ENCODE results near the gene GRIN3A.
A peak's percentile ranks its signal among the peaks of the same experiment; 100 is the strongest.

GRIN3A gene

DNA sequence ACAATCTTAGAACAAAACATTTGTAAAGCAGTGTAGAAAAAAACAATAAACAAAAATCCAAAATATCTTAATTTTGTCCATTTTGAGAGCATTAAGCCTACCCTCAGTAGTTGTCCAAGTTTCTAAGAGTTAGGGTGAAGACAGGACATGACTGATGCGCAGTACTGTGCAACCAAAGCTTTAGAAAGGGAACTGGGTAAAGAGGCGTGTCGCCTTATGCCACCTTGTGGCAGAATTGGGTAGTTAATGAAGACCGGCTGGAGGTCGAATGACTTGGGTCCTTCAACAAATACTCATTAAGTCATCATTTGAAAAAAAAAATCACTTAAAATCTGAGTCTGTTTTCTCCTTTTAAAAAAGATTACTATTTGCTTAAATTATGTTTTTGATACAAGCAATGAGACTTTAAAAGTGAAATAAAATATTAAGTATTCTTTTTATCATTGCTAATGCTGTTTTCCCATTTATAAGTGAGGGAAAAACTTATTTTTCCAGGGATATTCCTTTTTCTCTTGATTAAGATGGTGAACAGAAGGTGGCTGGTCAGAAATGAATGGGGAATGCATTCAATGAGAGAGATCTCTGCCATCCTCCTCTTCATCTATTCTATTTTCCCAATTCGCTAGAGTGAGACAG, 208.3 kb downstream of the GRIN3A start:
- Histone ChIP-seq H3K9me3 (no peaks in the 10 kb centered on the region), H3K4me1 (ENCODE audit: control insufficient read depth in 1 of 2, insufficient read depth in 1 of 2, low read depth in 1 of 2, low read length in 1 of 2) (peaks cover 14 to 16% of the 10 kb centered on the region in 2 experiments), H3K27ac (no peak overlapping the region), H3K4me3 (ENCODE audit: low read depth in 1 of 2, low read length in 1 of 2) (no peak overlapping the region), H3K27me3 (peaks cover 19% of the 10 kb centered on the region), H3K36me3 (no peaks in the 10 kb centered on the region)
- TF ChIP-seq, protein P1, sequence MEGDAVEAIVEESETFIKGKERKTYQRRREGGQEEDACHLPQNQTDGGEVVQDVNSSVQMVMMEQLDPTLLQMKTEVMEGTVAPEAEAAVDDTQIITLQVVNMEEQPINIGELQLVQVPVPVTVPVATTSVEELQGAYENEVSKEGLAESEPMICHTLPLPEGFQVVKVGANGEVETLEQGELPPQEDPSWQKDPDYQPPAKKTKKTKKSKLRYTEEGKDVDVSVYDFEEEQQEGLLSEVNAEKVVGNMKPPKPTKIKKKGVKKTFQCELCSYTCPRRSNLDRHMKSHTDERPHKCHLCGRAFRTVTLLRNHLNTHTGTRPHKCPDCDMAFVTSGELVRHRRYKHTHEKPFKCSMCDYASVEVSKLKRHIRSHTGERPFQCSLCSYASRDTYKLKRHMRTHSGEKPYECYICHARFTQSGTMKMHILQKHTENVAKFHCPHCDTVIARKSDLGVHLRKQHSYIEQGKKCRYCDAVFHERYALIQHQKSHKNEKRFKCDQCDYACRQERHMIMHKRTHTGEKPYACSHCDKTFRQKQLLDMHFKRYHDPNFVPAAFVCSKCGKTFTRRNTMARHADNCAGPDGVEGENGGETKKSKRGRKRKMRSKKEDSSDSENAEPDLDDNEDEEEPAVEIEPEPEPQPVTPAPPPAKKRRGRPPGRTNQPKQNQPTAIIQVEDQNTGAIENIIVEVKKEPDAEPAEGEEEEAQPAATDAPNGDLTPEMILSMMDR (IDR thresholded peaks at IDR 0.05), result peak; percentile 82

DNA sequence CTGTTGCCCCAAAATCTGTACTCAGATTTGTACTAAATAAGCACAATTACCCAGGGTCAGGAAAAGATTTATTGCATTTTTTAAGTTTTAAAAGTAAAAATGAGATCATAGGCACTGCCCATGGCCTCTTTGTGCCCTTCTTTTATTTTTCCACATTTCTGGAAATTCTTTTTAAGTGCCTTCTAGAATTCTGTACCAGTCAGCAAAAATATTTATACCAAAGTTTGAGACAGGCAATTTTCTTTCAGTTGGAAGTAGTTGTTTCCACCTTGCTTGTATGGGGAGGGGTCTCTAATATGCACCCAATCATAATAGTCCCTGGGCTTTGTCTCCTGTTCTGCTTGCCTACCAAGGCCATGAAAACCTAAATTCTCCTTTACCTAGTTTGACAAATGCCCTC, 210.4 kb downstream of the GRIN3A start:
- Histone ChIP-seq H3K27me3 (peaks cover 35% of the 10 kb centered on the region), H3K9me3 (no peaks in the 10 kb centered on the region), H3K4me3 (ENCODE audit: low read depth in 1 of 2, low read length in 1 of 2) (no peak overlapping the region), H3K27ac (no peak overlapping the region), H3K4me1 (ENCODE audit: control insufficient read depth in 1 of 2, insufficient read depth in 1 of 2, low read depth in 1 of 2, low read length in 1 of 2) (peaks cover 3 to 6% of the 10 kb centered on the region in 2 experiments), H3K36me3 (no peaks in the 10 kb centered on the region)
- TF ChIP-seq, protein P1 (IDR thresholded peaks at IDR 0.05), result no peak

DNA sequence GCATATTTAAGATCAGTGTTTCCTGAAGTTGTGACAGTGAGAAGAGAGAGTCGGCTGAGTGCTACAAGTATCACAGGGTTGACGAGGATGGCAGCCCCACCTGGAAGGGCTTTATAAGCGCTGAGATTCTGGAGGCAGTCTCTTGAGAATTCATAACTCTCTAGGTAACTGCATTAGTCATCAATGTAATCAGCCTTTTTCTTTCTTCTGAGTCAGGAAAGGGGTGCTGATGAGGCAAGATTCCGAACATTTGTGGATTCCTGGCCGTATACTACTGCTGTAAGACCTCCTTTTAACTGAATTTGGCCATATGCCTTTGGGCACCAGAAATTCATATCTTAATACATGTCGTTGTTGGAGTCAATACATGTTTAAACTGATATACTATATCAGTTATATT, 211.4 kb downstream of the GRIN3A start:
- Histone ChIP-seq H3K27ac (no peak overlapping the region), H3K27me3 (peaks cover 40% of the 10 kb centered on the region), H3K9me3 (no peaks in the 10 kb centered on the region), H3K4me1 (ENCODE audit: control insufficient read depth in 1 of 2, insufficient read depth in 1 of 2, low read depth in 1 of 2, low read length in 1 of 2) (no peaks in the 10 kb centered on the region), H3K36me3 (no peaks in the 10 kb centered on the region), H3K4me3 (ENCODE audit: low read depth in 1 of 2, low read length in 1 of 2) (no peak overlapping the region)
- TF ChIP-seq, protein P1 (IDR thresholded peaks at IDR 0.05), result no peak

DNA sequence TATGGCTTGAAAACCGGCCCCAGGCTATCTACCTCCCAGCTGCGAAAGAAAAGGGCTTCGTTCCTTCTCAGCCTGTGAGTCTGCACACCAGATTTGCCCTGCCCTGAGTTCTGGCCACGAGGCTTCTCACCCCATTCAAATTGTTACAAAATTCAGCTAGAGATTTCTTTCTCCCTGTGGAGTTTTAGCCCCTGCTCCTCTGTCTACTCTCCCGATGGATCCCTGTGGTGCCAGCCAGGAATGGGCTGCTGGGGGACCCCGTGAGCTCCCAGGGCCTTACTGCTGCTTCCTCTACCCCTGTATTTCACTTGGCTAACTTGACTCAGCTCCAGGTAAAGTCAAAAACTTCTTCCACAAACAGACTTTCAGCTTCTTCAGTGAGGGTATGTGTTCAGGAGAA, 214.1 kb downstream of the GRIN3A start:
- H3K27me3 ChIP-seq, result peaks cover 46% of the 10 kb centered on the region
- no peak overlapping the region for H3K27ac ChIP-seq
- H3K36me3 ChIP-seq, result no peaks in the 10 kb centered on the region
- H3K9me3 ChIP-seq, result no peaks in the 10 kb centered on the region
- no peaks in the 10 kb centered on the region for H3K4me1 ChIP-seq (ENCODE audit: control insufficient read depth in 1 of 2, insufficient read depth in 1 of 2, low read depth in 1 of 2, low read length in 1 of 2)
- H3K4me3 ChIP-seq (ENCODE audit: low read depth in 1 of 2, low read length in 1 of 2), result no peak overlapping the region
- TF ChIP-seq, protein P1 (IDR thresholded peaks at IDR 0.05), result no peak

Measured in neutrophil (primary cell).